A673 (cell line): ENCODE data around the gene POLD2.

Experiments used
- EZH2 ChIP-seq: fragments of 200-600 bp; sonication (generic); IDR thresholded peaks from 2 replicates; pipeline ENCODE4 v1.6.1; 2017; ENCODE audit warnings: borderline replicate concordance, low read depth, mild to moderate bottlenecking, mixed read lengths, antibody characterized with exemption, low read length; ENCODE audit not compliant: poor library complexity, severe bottlenecking
- TF ChIP-seq, protein P1 (sequence below): fragments of 300-800, 200-600 bp; sonication (generic); conservative IDR thresholded peaks from 2 replicates; pipeline ENCODE4 v1.5.1; 2017; ENCODE audit warnings: low read depth, mild to moderate bottlenecking, antibody characterized with exemption, low read length, moderate library complexity, mixed read lengths

DNA sequence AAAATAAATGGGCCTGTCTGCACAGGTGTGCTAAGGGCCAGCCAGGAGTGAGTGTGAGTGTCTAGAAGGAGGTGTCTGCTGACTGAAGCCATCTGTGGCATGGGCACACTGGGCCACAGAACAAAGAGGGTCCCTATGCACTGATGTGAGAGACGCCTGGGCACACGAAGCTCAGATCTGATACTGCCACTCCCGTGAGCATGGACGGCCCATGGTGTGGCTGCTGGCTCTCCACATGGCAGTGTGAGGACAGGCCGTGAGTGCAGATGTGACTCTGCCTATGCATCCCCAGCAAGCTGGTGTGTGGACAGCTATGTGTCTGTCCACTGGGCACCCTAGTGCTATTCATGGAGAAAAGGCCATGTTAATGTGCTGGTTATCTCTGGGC, 30.6 kb upstream of the POLD2 start:
- TF ChIP-seq, protein P1, sequence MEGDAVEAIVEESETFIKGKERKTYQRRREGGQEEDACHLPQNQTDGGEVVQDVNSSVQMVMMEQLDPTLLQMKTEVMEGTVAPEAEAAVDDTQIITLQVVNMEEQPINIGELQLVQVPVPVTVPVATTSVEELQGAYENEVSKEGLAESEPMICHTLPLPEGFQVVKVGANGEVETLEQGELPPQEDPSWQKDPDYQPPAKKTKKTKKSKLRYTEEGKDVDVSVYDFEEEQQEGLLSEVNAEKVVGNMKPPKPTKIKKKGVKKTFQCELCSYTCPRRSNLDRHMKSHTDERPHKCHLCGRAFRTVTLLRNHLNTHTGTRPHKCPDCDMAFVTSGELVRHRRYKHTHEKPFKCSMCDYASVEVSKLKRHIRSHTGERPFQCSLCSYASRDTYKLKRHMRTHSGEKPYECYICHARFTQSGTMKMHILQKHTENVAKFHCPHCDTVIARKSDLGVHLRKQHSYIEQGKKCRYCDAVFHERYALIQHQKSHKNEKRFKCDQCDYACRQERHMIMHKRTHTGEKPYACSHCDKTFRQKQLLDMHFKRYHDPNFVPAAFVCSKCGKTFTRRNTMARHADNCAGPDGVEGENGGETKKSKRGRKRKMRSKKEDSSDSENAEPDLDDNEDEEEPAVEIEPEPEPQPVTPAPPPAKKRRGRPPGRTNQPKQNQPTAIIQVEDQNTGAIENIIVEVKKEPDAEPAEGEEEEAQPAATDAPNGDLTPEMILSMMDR, result no peak
- TF ChIP-seq EZH2, result no peak
